DND-41 (cell line): ENCODE results near the gene ATXN7.

ENCODE experiments used
- ATAC-seq: fragments of 200-7000 bp; cut with Tn5 transposase; 3 replicates; pipeline ENCODE4 v1.9.1; 2021; ENCODE audit warnings: low read depth; ENCODE audit not compliant: insufficient read depth
- DNase-seq: peaks from one replicate; pipeline ENCODE4 v3.0.0-alpha.2; 2020
- H2AFZ ChIP-seq: 2 replicates; pipeline ENCODE4 v1.6.0; 2012; ENCODE audit warnings: low read depth, low read length
- H3K27ac ChIP-seq: 2 replicates; pipeline ENCODE4 v1.5.1; 2012; ENCODE audit warnings: low read length, inconsistent platforms
- H3K27me3 ChIP-seq: fragments of 200-600 bp; sonication (generic); 2 replicates; pipeline ENCODE4 v1.6.0; 2012; ENCODE audit warnings: low read length, mild to moderate bottlenecking, inconsistent platforms; ENCODE audit not compliant: insufficient read depth, poor library complexity
- H3K36me3 ChIP-seq: 2 replicates; pipeline ENCODE4 v1.5.1; 2012; ENCODE audit warnings: low read length, inconsistent platforms; ENCODE audit not compliant: insufficient read depth
- H3K4me1 ChIP-seq: 2 replicates; pipeline ENCODE4 v1.5.1; 2012; ENCODE audit warnings: mild to moderate bottlenecking, low read length; ENCODE audit not compliant: insufficient read depth
- H3K4me2 ChIP-seq: 2 replicates; pipeline ENCODE4 v1.6.0; 2012; ENCODE audit warnings: mild to moderate bottlenecking, moderate library complexity, low read length, inconsistent platforms; ENCODE audit not compliant: insufficient read depth
- H3K4me3 ChIP-seq, 2 experiments: fragments of 200-600 bp in 1 of 2; shearing (Covaris generic) in 1 of 2; 2 replicates each; pipeline ENCODE4 v1.5.1; 2012 to 2016; ENCODE audit warnings: inconsistent platforms in 2 of 2, low read length in 2 of 2, mild to moderate bottlenecking in 2 of 2, low read depth in 1 of 2, moderate library complexity in 1 of 2
- H3K79me2 ChIP-seq: 2 replicates; pipeline ENCODE4 v1.6.0; 2012; ENCODE audit warnings: low read length, inconsistent platforms; ENCODE audit not compliant: insufficient read depth
- H3K9ac ChIP-seq: 2 replicates; pipeline ENCODE4 v1.6.0; 2012; ENCODE audit warnings: low read depth, mild to moderate bottlenecking, inconsistent platforms, low read length, moderate library complexity
- H3K9me3 ChIP-seq: 2 replicates; pipeline ENCODE4 v1.5.1; 2012; ENCODE audit warnings: low read length, moderate library complexity, mild to moderate bottlenecking, inconsistent platforms; ENCODE audit not compliant: insufficient read depth, severe bottlenecking
- H4K20me1 ChIP-seq: 2 replicates; pipeline ENCODE4 v1.6.0; 2012; ENCODE audit warnings: low read length; ENCODE audit not compliant: insufficient read depth
- CTCF ChIP-seq: IDR thresholded peaks from 2 replicates; pipeline ENCODE4 v1.5.1; 2012; ENCODE audit warnings: borderline replicate concordance, low read length, moderate library complexity, mild to moderate bottlenecking; ENCODE audit not compliant: poor library complexity, severe bottlenecking; ENCODE audit errors: extremely low read depth
- EZH2 ChIP-seq: IDR thresholded peaks from 3 replicates; pipeline ENCODE4 v1.6.1; 2012; ENCODE audit warnings: borderline replicate concordance, low read depth, mild to moderate bottlenecking, moderate library complexity, low read length, inconsistent platforms; ENCODE audit not compliant: severe bottlenecking

Gene ATXN7

GRCh38 chr3:63933459-63933858, 69.8 kb downstream of the ATXN7 start:
- H3K79me2 ChIP-seq, result peaks cover 97% of the 10 kb centered on the region
- H3K9me3 ChIP-seq, result no peaks in the 10 kb centered on the region
- H3K27me3 ChIP-seq, result no peaks in the 10 kb centered on the region
- H3K4me3 ChIP-seq, result no peak overlapping the region
- no peaks in the 10 kb centered on the region for H3K4me1 ChIP-seq
- DNase-seq (no peak), ATAC-seq (no peak)
- TF ChIP-seq EZH2 (no peak), CTCF (no peak)
- H3K27ac ChIP-seq, result no peak overlapping the region
- peaks cover 34% of the 10 kb centered on the region for H3K36me3 ChIP-seq
- H3K9ac ChIP-seq, result no peak overlapping the region
- peaks cover 45% of the 10 kb centered on the region for H4K20me1 ChIP-seq
- no peak overlapping the region for H3K4me2 ChIP-seq
- no peak overlapping the region for H2AFZ ChIP-seq

GRCh38 chr3:63934041-63934866, 70.6 kb downstream of the ATXN7 start:
- H3K79me2 ChIP-seq, result peaks cover 96% of the 10 kb centered on the region

GRCh38 chr3:63936925-63937324, 73.3 kb downstream of the ATXN7 start:
- H3K36me3 ChIP-seq, result peaks cover 49% of the 10 kb centered on the region
- no peak overlapping the region for H3K4me3 ChIP-seq
- no peak for ATAC-seq
- no peaks in the 10 kb centered on the region for H3K27me3 ChIP-seq
- H3K9me3 ChIP-seq, result no peaks in the 10 kb centered on the region
- H2AFZ ChIP-seq, result no peak overlapping the region
- peaks cover 49% of the 10 kb centered on the region for H4K20me1 ChIP-seq
- TF ChIP-seq CTCF (no peak), EZH2 (no peak)
- DNase-seq, result no peak
- no peak overlapping the region for H3K4me2 ChIP-seq
- H3K27ac ChIP-seq, result no peak overlapping the region
- H3K9ac ChIP-seq, result no peak overlapping the region
- no peaks in the 10 kb centered on the region for H3K4me1 ChIP-seq
- peaks cover 99% of the 10 kb centered on the region for H3K79me2 ChIP-seq

More at GRCh38 chr3:63934041-63934866, 70.6 kb downstream of the ATXN7 start:
- no peak for TF ChIP-seq CTCF
- TF ChIP-seq EZH2, result no peak
- H3K4me2 ChIP-seq, result no peak overlapping the region
- no peaks in the 10 kb centered on the region for H3K4me1 ChIP-seq
- peak; percentile 77 for ATAC-seq
- no peak overlapping the region for H3K27ac ChIP-seq
- no peaks in the 10 kb centered on the region for H3K27me3 ChIP-seq
- DNase-seq, result no peak
- H3K36me3 ChIP-seq, result peaks cover 38% of the 10 kb centered on the region
- H2AFZ ChIP-seq, result no peak overlapping the region
- no peak overlapping the region for H3K9ac ChIP-seq
- H3K9me3 ChIP-seq, result no peaks in the 10 kb centered on the region
- H3K4me3 ChIP-seq, result no peak overlapping the region
- peaks cover 44% of the 10 kb centered on the region for H4K20me1 ChIP-seq
